ENCODE data around the gene CARTPT.

The CARTPT gene

GRCh38 chr5:71751422-71751821 is 32.3 kb downstream of the CARTPT start:
- no peak for DNase-seq (ENCODE audit: low read depth)
- in situ Hi-C loops (cut with HindIII; ENCODE audit: low sequenced_read_pairs), result no loop called here
- no peak for TF ChIP-seq CTCF (IDR thresholded peaks at IDR 0.05; ENCODE audit: low read depth, low read length, missing control alignments)
- H3K4me3 ChIP-seq (ENCODE audit: low read depth, low read length), result no peak overlapping the region

- no peak for TF ChIP-seq CTCF (IDR thresholded peaks at IDR 0.05; ENCODE audit: low read depth, low read length, missing control alignments)
- no peak overlapping the region for H3K4me3 ChIP-seq (ENCODE audit: low read depth, low read length)
- in situ Hi-C loops (cut with HindIII; ENCODE audit: low sequenced_read_pairs), result no loop called here
These were observed 33.5 kb downstream of the CARTPT start for GRCh38 chr5:71752441-71753190.

GRCh38 chr5:71757590-71758543 is 38.8 kb downstream of the CARTPT start:
- no peak overlapping the region for H3K4me3 ChIP-seq (ENCODE audit: low read depth, low read length)
- in situ Hi-C loops (cut with HindIII; ENCODE audit: low sequenced_read_pairs), result no loop called here
- TF ChIP-seq CTCF (IDR thresholded peaks at IDR 0.05; ENCODE audit: low read depth, low read length, missing control alignments), result peak; percentile 85
- peak; percentile 39 for DNase-seq (ENCODE audit: low read depth)

More at GRCh38 chr5:71752441-71753190, 33.5 kb downstream of the CARTPT start:
- DNase-seq (ENCODE audit: low read depth), result no peak

- no peak overlapping the region for H3K4me3 ChIP-seq (ENCODE audit: low read depth, low read length)
- DNase-seq (ENCODE audit: low read depth), result no peak
- in situ Hi-C loops (cut with HindIII; ENCODE audit: low sequenced_read_pairs), result loop anchor here (10.0 kb wide), 1 partner anchor 58 kb away; no protein-coding TSS in a partner anchor
- TF ChIP-seq CTCF (IDR thresholded peaks at IDR 0.05; ENCODE audit: low read depth, low read length, missing control alignments), result no peak
These were observed 43.8 kb downstream of the CARTPT start for GRCh38 chr5:71762826-71763225.

GRCh38 chr5:71767661-71768060 is 48.6 kb downstream of the CARTPT start:
- no peak for TF ChIP-seq CTCF (IDR thresholded peaks at IDR 0.05; ENCODE audit: low read depth, low read length, missing control alignments)
- in situ Hi-C loops (cut with HindIII; ENCODE audit: low sequenced_read_pairs), result loop anchor here (10.0 kb wide), 1 partner anchor 63 kb away; no protein-coding TSS in a partner anchor
- H3K4me3 ChIP-seq (ENCODE audit: low read depth, low read length), result no peak overlapping the region
- DNase-seq (ENCODE audit: low read depth), result no peak

GRCh38 chr5:71769287-71769686 is 50.2 kb downstream of the CARTPT start:
- in situ Hi-C loops (cut with HindIII; ENCODE audit: low sequenced_read_pairs), result loop anchor here (10.0 kb wide), 1 partner anchor 64 kb away; no protein-coding TSS in a partner anchor
- H3K4me3 ChIP-seq (ENCODE audit: low read depth, low read length), result no peak overlapping the region
- TF ChIP-seq CTCF (IDR thresholded peaks at IDR 0.05; ENCODE audit: low read depth, low read length, missing control alignments), result no peak
- DNase-seq (ENCODE audit: low read depth), result no peak
